GM19035 (cell line): Measurements from ENCODE around the gene CDCA4.

Experiments
- ATAC-seq: cut with Tn5 transposase; IDR thresholded peaks from one replicate; pipeline ENCODE4 v1.9.1; 2021; ENCODE audit not compliant: unreplicated experiment

CDCA4 gene

DNA sequence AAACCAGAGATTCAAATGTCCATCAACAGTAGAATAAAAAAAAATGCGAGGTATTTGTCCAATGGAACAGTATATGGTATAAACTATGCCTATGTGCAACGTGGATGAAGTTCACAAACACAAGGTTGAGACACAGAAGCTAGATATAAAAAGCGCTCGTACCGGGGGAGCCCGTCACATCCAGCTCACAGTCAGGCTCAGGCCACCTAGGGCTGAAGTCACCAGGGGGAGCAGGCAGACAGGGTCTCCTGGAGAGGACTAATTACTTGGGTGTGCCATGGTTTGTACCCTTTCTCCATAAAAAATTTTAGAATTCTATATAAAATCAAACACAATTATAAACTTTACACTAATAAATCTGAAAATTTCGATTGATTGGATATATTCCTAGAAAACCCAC, 56.3 kb downstream of the CDCA4 start:
- no peak for ATAC-seq
